HepG2 (cell line): ENCODE measurements around the gene TPO. TPM values are rescaled to one million over a fixed set of nuclear protein-coding genes. Genes with fewer than 3 reads are reported as not detected.

Experiments
- ATAC-seq: fragments of 200-7000 bp; cut with Tn5 transposase; 3 replicates; pipeline ENCODE4 v1.9.1; 2020; ENCODE audit warnings: mild to moderate bottlenecking, moderate library complexity
- BruUV-seq: library from RNA; stranded (reverse); fragments of 400-500 nt; replicated peaks from 2 replicates; lab custom pipeline; 2021; lab: Mats Ljungman, UMichigan
- CTCF ChIA-PET: fragments of 300-600 bp; formaldehyde crosslinking; extraction: SDS; loops from one replicate; lab custom pipeline; 2021; ENCODE audit warnings: low total read pairs, inconsistent platforms, low intra/inter-chr PET ratio; lab: Yijun Ruan, JAX
- POLR2A ChIA-PET: fragments of 350-600 bp; sonication (Branson Sonifier 250); formaldehyde crosslinking; loops from one replicate; lab custom pipeline; 2020; ENCODE audit warnings: antibody characterized with exemption, inconsistent platforms; lab: Yijun Ruan, JAX
- DNase-seq: peaks from one replicate; pipeline ENCODE4 v3.0.0-alpha.2; 2015; ENCODE audit warnings: low spot score
- FAIRE-seq: peaks from 3 replicates; lab custom pipeline; 2011; peaks lifted over from hg19 to GRCh38; lab: Jason Lieb, UNC
- H2AFZ ChIP-seq: one replicate; pipeline ENCODE4 v1.6.1; 2011; ENCODE audit warnings: low read length, inconsistent platforms
- H3K27ac ChIP-seq: fragments of 300-600 bp; 3 replicates; pipeline ENCODE4 v1.8.0; 2011; ENCODE audit warnings: mixed run types, mild to moderate bottlenecking, mixed read lengths, low read length, inconsistent platforms; ENCODE audit not compliant: insufficient read depth; ENCODE audit errors: extremely low read length
- H3K27me3 ChIP-seq, 2 experiments: fragments of 200-600 bp in 1 of 2; 2 replicates in 1 of 2; 3 replicates in 1 of 2; pipeline versions ENCODE4 v1.6.0 to v1.8.0; 2011; ENCODE audit warnings: low read length in 2 of 2, mild to moderate bottlenecking in 2 of 2, moderate library complexity in 2 of 2, inconsistent platforms in 1 of 2; ENCODE audit not compliant: insufficient read depth in 2 of 2, control insufficient read depth in 1 of 2
- H3K36me3 ChIP-seq, 2 experiments: fragments of 200-600 bp in 1 of 2; replicated peaks in 1 of 2; 2 replicates in 1 of 2; 3 replicates in 1 of 2; pipeline versions ENCODE4 v1.5.1 to v1.8.0; 2011; ENCODE audit warnings: low read length in 2 of 2, inconsistent platforms in 1 of 2; ENCODE audit not compliant: insufficient read depth in 2 of 2, control insufficient read depth in 1 of 2
- H3K4me1 ChIP-seq: 2 replicates; pipeline ENCODE4 v1.5.1; 2012; ENCODE audit warnings: low read length, inconsistent platforms; ENCODE audit not compliant: insufficient read depth
- H3K4me2 ChIP-seq: 2 replicates; pipeline ENCODE4 v1.6.0; 2011; ENCODE audit warnings: low read depth, low read length, inconsistent platforms
- H3K4me3 ChIP-seq, 3 experiments: fragments of 200-600 bp in 1 of 3; sonication (generic), shearing (Covaris generic) in 1 of 3; replicated peaks in 1 of 3; 2 replicates each; pipeline ENCODE4 v1.5.1; 2011 to 2016; ENCODE audit warnings: low read length in 3 of 3, inconsistent platforms in 2 of 3, low read depth in 2 of 3, mild to moderate bottlenecking in 2 of 3, control low read depth in 1 of 3, mixed read lengths in 1 of 3; ENCODE audit not compliant: insufficient read depth in 1 of 3
- H3K79me2 ChIP-seq: one replicate; pipeline ENCODE4 v1.6.1; 2011; ENCODE audit warnings: low read length, inconsistent platforms; ENCODE audit not compliant: insufficient read depth
- H3K9ac ChIP-seq: 2 replicates; pipeline ENCODE4 v1.6.0; 2011; ENCODE audit warnings: mild to moderate bottlenecking, low read depth, low read length, inconsistent platforms; ENCODE audit not compliant: insufficient read depth
- H3K9me3 ChIP-seq: 2 replicates; pipeline ENCODE4 v1.5.1; 2012; ENCODE audit warnings: mild to moderate bottlenecking, low read length
- H4K20me1 ChIP-seq: 2 replicates; pipeline ENCODE4 v1.6.0; 2011; ENCODE audit warnings: inconsistent platforms, mild to moderate bottlenecking, low read length, moderate library complexity; ENCODE audit not compliant: insufficient read depth
- CTCF ChIP-seq: sonication (generic); formaldehyde crosslinking; IDR thresholded peaks from 2 replicates; pipeline ENCODE4 v1.5.0; 2020; ENCODE audit warnings: mild to moderate bottlenecking, missing genetic modification reagents, moderate library complexity
- ZNF263 ChIP-seq: sonication (generic); formaldehyde crosslinking; IDR thresholded peaks from 2 replicates; pipeline ENCODE4 v1.4.0; 2020; ENCODE audit warnings: missing genetic modification reagents
- ZNF691 ChIP-seq: sonication (generic); formaldehyde crosslinking; IDR thresholded peaks from 2 replicates; pipeline ENCODE4 v1.4.0; 2020; ENCODE audit warnings: missing genetic modification reagents, low read depth, mild to moderate bottlenecking, borderline replicate concordance
- ZNF710 ChIP-seq: sonication (generic); formaldehyde crosslinking; IDR thresholded peaks from 2 replicates; pipeline ENCODE4 v1.5.0; 2020; ENCODE audit warnings: mild to moderate bottlenecking, missing genetic modification reagents, borderline replicate concordance
- WGBS: methylation state at CpG from one replicate; pipeline ENCODE4 v1.1.6; 2017; ENCODE audit warnings: low lambda C conversion rate; 5-methylcytosine and 5-hydroxymethylcytosine counted together
- in situ Hi-C: cut with HindIII; loops from 2 replicates; pipeline ENCODE4 v1.10.0; 2017; ENCODE audit warnings: low pct_unique_long_range_greater_than_20kb; ENCODE audit not compliant: extremely low pct_ligation_motif_present
- intact Hi-C: fragments of 100-400 bp; cut with micrococcal nuclease; formaldehyde crosslinking; loops from one replicate; pipeline ENCODE4 v1.10.0; 2022; ENCODE audit not compliant: unreplicated experiment
- polyA plus RNA-seq, 8 experiments: library from polyadenylated mRNA; depleted of rRNA in 3 of 8; stranded (reverse) in 7 of 8; unstranded in 1 of 8; fragments of >200 nt; fragmentation: Illumina TruSeq in 4 of 8; extraction: Trizol in 4 of 8; gene quantifications; 2 replicates each; pipeline versions ENCODE4 v1.2.1 to v1.2.3, GENCODE V29; 2011 to 2016; ENCODE audit warnings: low read depth in 4 of 8, missing spikeins in 1 of 8, mixed read lengths in 1 of 8; ENCODE audit not compliant: insufficient read depth in 1 of 8
- total RNA-seq, 5 experiments: library from RNA; depleted of rRNA; stranded (reverse); fragments of >200 nt; fragmentation: Illumina TruSeq; extraction: Trizol; gene quantifications; 2 replicates each; pipeline ENCODE4 v1.2.3, GENCODE V29; 2016; ENCODE audit warnings: low read depth in 1 of 5

The TPO gene
- total and polyA plus RNA-seq, 2 of the 13 experiments (the other 11 are each of a cell fraction or from before 2014, with no cell fraction given) = not detected

GRCh38 chr2:1546901-1547300 is 133.6 kb downstream of the TPO start:
- H3K9me3 ChIP-seq = no peaks in the 10 kb centered on the region
- peaks cover 4 to 25% of the 10 kb centered on the region in 2 experiments; a peak in 4 of 5 replicates for H3K27me3 ChIP-seq
- no peaks in the 10 kb centered on the region for H3K79me2 ChIP-seq
- H3K36me3 ChIP-seq = no peaks in the 10 kb centered on the region
- no TSS peak for BruUV-seq
- no peak overlapping the region for H3K4me3 ChIP-seq
- H3K27ac ChIP-seq = no peak overlapping the region
- ChIA-PET POLR2A (no interaction called here), CTCF (interaction anchor here (2.8 kb wide), 1 partner anchor 693 kb away, joined by 32 read pairs; no protein-coding TSS in a partner anchor)
- intact Hi-C loops = loop anchor here (1.0 to 5.0 kb wide), 4 partner anchors 300 to 833 kb away; no protein-coding TSS in a partner anchor
- H4K20me1 ChIP-seq = no peaks in the 10 kb centered on the region; the same call in 1 of the 2 replicates
- DNase-seq (no peak), FAIRE-seq (no peak), ATAC-seq (peak; percentile 25)
- 33% methylated on average over 7 of the region's 10 CpGs for WGBS
- in situ Hi-C loops = loop anchor here (10.0 to 25.0 kb wide), 2 partner anchors 302 to 410 kb away; no protein-coding TSS in a partner anchor
- TF ChIP-seq ZNF710 (CRISPR knock-in tag) = no peak
- TF ChIP-seq ZNF263 (CRISPR knock-in tag) = peak; percentile 76
- peak; percentile 36; the same call in 1 of the 2 replicates for TF ChIP-seq CTCF
- TF ChIP-seq ZNF691 (CRISPR knock-in tag) = 0 out of 2 replicates have a peak, but pooled peaks have one; percentile 82
- no peak overlapping the region for H2AFZ ChIP-seq
- peaks cover 7% of the 10 kb centered on the region; the same call in 1 of the 2 replicates for H3K4me1 ChIP-seq
- no peak overlapping the region for H3K4me2 ChIP-seq
- H3K9ac ChIP-seq = no peak overlapping the region
